ENCODE data around the gene SMYD2. TPM values are rescaled to one million over a fixed set of nuclear protein-coding genes. Genes with fewer than 3 reads are reported as not detected.

SMYD2 gene
- total and polyA plus RNA-seq, 10 of the 15 experiments (the other 5 are each of a cell fraction or from before 2014, with no cell fraction given): 8.3 to 55.7 (median 26.4) TPM

GRCh38 chr1:214276786-214277185 lies 4.2 kb upstream of the SMYD2 start:
- in situ Hi-C loops (cut with MboI) (no loop called here), intact Hi-C loops (cut with micrococcal nuclease; ENCODE audit: unreplicated experiment) (no loop called here)
- BruUV-seq (replicated peaks): no TSS peak
- no peak overlapping the region for H3K9ac ChIP-seq (ENCODE audit: control insufficient read depth, insufficient read depth, low read length)
- SMC1A ChIA-PET (ENCODE audit: uncharacterized antibody, unreplicated experiment): interaction anchor here (2.4 to 3.1 kb wide), 2 partner anchors 51 to 55 kb away, joined by 11 read pairs; no protein-coding TSS in a partner anchor
- no peak overlapping the region for H3K4me3 ChIP-seq
- H3K79me2 ChIP-seq (ENCODE audit: control insufficient read depth, insufficient read depth, low read length): peaks cover 4% of the 10 kb centered on the region
- CTCF ChIA-PET: interaction anchor here (1.0 to 6.6 kb wide), 4 partner anchors 9 to 308 kb away, joined by 3 to 47 read pairs (median 13); no protein-coding TSS in a partner anchor
- RAD21 ChIA-PET (ENCODE audit: unreplicated experiment): interaction anchor here (1.1 to 2.3 kb wide), 3 partner anchors 15 to 56 kb away, joined by 3 to 10 read pairs (median 8); no protein-coding TSS in a partner anchor
- TF ChIP-seq RB1 (IDR thresholded peaks at IDR 0.05; ENCODE audit: borderline replicate concordance) (no peak), NR2C2 (IDR thresholded peaks at IDR 0.05; ENCODE audit: borderline replicate concordance, control insufficient read depth, insufficient read length, low read depth) (no peak), DPF2 (IDR thresholded peaks at IDR 0.05) (no peak), ESRRA (IDR thresholded peaks at IDR 0.05; ENCODE audit: low read length) (no peak), SMAD5 (IDR thresholded peaks at IDR 0.05; ENCODE audit: low read depth) (no peak), JUND (IDR thresholded peaks at IDR 0.05; ENCODE audit: low read depth, low read length) (no peak), E4F1 (IDR thresholded peaks at IDR 0.05; ENCODE audit: borderline replicate concordance, partially characterized antibody) (no peak), POU2F2 (IDR thresholded peaks at IDR 0.05; ENCODE audit: borderline replicate concordance, low read depth, low read length) (no peak), PAX8 (IDR thresholded peaks at IDR 0.05) (no peak)
- H3K27me3 ChIP-seq (replicated peaks in 1 of 2; ENCODE audit: control insufficient read depth in 2 of 2, insufficient read depth in 2 of 2, low read length in 1 of 2): no peaks in the 10 kb centered on the region
- FAIRE-seq: no peak
- no peak overlapping the region for H3K27ac ChIP-seq (ENCODE audit: control insufficient read depth, insufficient read depth)
- no peak for DNase-seq (ENCODE audit: low read depth, low spot score)
- ATAC-seq: no peak
- POLR2A ChIA-PET: no interaction called here
- no peaks in the 10 kb centered on the region for H3K36me3 ChIP-seq (ENCODE audit: control insufficient read depth in 2 of 2, insufficient read depth in 2 of 2, low read length in 1 of 2)
- H3K4me2 ChIP-seq (ENCODE audit: control insufficient read depth, insufficient read depth): no peak overlapping the region
- H4K20me1 ChIP-seq (ENCODE audit: control insufficient read depth, insufficient read depth): no peaks in the 10 kb centered on the region
- H2AFZ ChIP-seq (ENCODE audit: control insufficient read depth, low read depth, low read length): no peak overlapping the region
- WGBS (ENCODE audit: insufficient coverage, insufficient replicate concordance, low lambda C conversion rate, missing lambda C conversion rate): 80% methylated on average over 1 of the region's 1 CpG
- no peaks in the 10 kb centered on the region; the same call in 2 of the 3 replicates for H3K9me3 ChIP-seq (replicated peaks; ENCODE audit: control insufficient read depth, insufficient read depth, low read length)
- H3K4me1 ChIP-seq (ENCODE audit: control insufficient read depth, insufficient read depth, low read length): no peaks in the 10 kb centered on the region

Measured in GM12878 (cell line).